Keratinocyte (primary cell): Measurements from ENCODE around the gene HMX3. TPM values are rescaled to one million over a fixed set of nuclear protein-coding genes. Genes with fewer than 3 reads are reported as not detected.

ENCODE experiments used
- DNase-seq: peaks from one replicate; pipeline ENCODE4 v3.0.0-alpha.2; 2011; ENCODE audit warnings: low read depth, missing footprints, low spot score
- FAIRE-seq: peaks from 2 replicates; lab custom pipeline; 2011; peaks lifted over from hg19 to GRCh38; lab: Jason Lieb, UNC
- H2AFZ ChIP-seq: 2 replicates; pipeline ENCODE4 v1.6.0; 2012; ENCODE audit warnings: low read length, control low read depth, inconsistent platforms; ENCODE audit not compliant: control insufficient read depth
- H3K27ac ChIP-seq: 2 replicates; pipeline ENCODE4 v1.5.1; 2011; ENCODE audit warnings: low read length; ENCODE audit not compliant: control insufficient read depth, insufficient read depth
- H3K27me3 ChIP-seq: 3 replicates; pipeline ENCODE4 v1.6.0; 2011; ENCODE audit warnings: low read length; ENCODE audit not compliant: control insufficient read depth, insufficient read depth; ENCODE audit errors: extremely low read depth
- H3K36me3 ChIP-seq, 2 experiments: 2 replicates in 1 of 2; 3 replicates in 1 of 2; pipeline ENCODE4 v1.5.1; 2011; ENCODE audit warnings: low read length in 2 of 2, mild to moderate bottlenecking in 1 of 2; ENCODE audit not compliant: control insufficient read depth in 2 of 2, insufficient read depth in 2 of 2; ENCODE audit errors: extremely low read depth in 1 of 2
- H3K4me1 ChIP-seq: 3 replicates; pipeline ENCODE4 v1.5.1; 2011; ENCODE audit warnings: low read length; ENCODE audit not compliant: control insufficient read depth, insufficient read depth; ENCODE audit errors: extremely low read depth
- H3K4me2 ChIP-seq: 3 replicates; pipeline ENCODE4 v1.6.0; 2011; ENCODE audit warnings: low read depth, low read length; ENCODE audit not compliant: control insufficient read depth, insufficient read depth; ENCODE audit errors: extremely low read depth
- H3K4me3 ChIP-seq, 3 experiments: fragments of 200-600 bp in 1 of 3; sonication (generic) in 1 of 3; 2 replicates in 2 of 3; 3 replicates in 1 of 3; pipeline ENCODE4 v1.5.1; 2011 to 2016; ENCODE audit warnings: low read length in 3 of 3, mild to moderate bottlenecking in 3 of 3, control low read depth in 2 of 3, inconsistent platforms in 1 of 3, low read depth in 1 of 3, mixed read lengths in 1 of 3, mixed run types in 1 of 3, moderate library complexity in 1 of 3; ENCODE audit not compliant: control insufficient read depth in 2 of 3, insufficient read depth in 2 of 3; ENCODE audit errors: extremely low read depth in 1 of 3
- H3K79me2 ChIP-seq: 2 replicates; pipeline ENCODE4 v1.6.0; 2012; ENCODE audit warnings: low read length; ENCODE audit not compliant: control insufficient read depth, insufficient read depth
- H3K9ac ChIP-seq: 3 replicates; pipeline ENCODE4 v1.6.0; 2011; ENCODE audit warnings: low read length; ENCODE audit not compliant: control insufficient read depth, insufficient read depth; ENCODE audit errors: extremely low read depth
- H3K9me1 ChIP-seq: 3 replicates; pipeline ENCODE4 v1.6.0; 2011; ENCODE audit warnings: low read length; ENCODE audit not compliant: control insufficient read depth, insufficient read depth; ENCODE audit errors: extremely low read depth
- H3K9me3 ChIP-seq: 2 replicates; pipeline ENCODE4 v1.5.1; 2012; ENCODE audit warnings: low read depth, low read length; ENCODE audit not compliant: control insufficient read depth
- H4K20me1 ChIP-seq: 3 replicates; pipeline ENCODE4 v1.6.0; 2011; ENCODE audit warnings: low read length; ENCODE audit not compliant: control insufficient read depth, insufficient read depth; ENCODE audit errors: extremely low read depth
- EZH2 ChIP-seq: IDR thresholded peaks from one replicate; pipeline ENCODE4 v1.6.1; 2012; ENCODE audit warnings: inconsistent platforms, mild to moderate bottlenecking, low read length, moderate library complexity
- dilution Hi-C: fragments of 300-500 bp; cut with MboI; formaldehyde crosslinking; loops from one replicate; pipeline ENCODE4 v1.7.0; 2020; ENCODE audit warnings: low sequenced_read_pairs; ENCODE audit not compliant: extremely low pct_ligation_motif_present
- polyA plus RNA-seq, 5 experiments: library from polyadenylated mRNA; depleted of rRNA in 3 of 5; stranded (reverse) in 3 of 5; stranded (forward) in 1 of 5; unstranded in 1 of 5; fragments of >200 nt; gene quantifications; 1 replicate in 1 of 5; 2 replicates in 3 of 5; 3 replicates in 1 of 5; pipeline versions ENCODE4 v1.2.1 to v1.2.3, GENCODE V29; 2011 to 2012; ENCODE audit warnings: missing spikeins in 2 of 5, low read depth in 1 of 5, low replicate concordance in 1 of 5
- TF ChIP-seq, protein P1 (sequence below), 3 experiments: IDR thresholded peaks in 1 of 3; conservative IDR thresholded peaks in 1 of 3; optimal IDR thresholded peaks in 1 of 3; 2 replicates in 2 of 3; 3 replicates in 1 of 3; pipeline versions ENCODE3 to v1.5.1; 2011; ENCODE audit warnings: low read length in 3 of 3, mild to moderate bottlenecking in 3 of 3, moderate library complexity in 2 of 3, control low read depth in 1 of 3, inconsistent platforms in 1 of 3; ENCODE audit not compliant: insufficient read depth in 2 of 3; ENCODE audit errors: extremely low read depth in 1 of 3

Gene HMX3
- polyA plus RNA-seq, 1 donor (not counting 4 experiments of a cell fraction or from before 2014, with no cell fraction given): not detected

DNA sequence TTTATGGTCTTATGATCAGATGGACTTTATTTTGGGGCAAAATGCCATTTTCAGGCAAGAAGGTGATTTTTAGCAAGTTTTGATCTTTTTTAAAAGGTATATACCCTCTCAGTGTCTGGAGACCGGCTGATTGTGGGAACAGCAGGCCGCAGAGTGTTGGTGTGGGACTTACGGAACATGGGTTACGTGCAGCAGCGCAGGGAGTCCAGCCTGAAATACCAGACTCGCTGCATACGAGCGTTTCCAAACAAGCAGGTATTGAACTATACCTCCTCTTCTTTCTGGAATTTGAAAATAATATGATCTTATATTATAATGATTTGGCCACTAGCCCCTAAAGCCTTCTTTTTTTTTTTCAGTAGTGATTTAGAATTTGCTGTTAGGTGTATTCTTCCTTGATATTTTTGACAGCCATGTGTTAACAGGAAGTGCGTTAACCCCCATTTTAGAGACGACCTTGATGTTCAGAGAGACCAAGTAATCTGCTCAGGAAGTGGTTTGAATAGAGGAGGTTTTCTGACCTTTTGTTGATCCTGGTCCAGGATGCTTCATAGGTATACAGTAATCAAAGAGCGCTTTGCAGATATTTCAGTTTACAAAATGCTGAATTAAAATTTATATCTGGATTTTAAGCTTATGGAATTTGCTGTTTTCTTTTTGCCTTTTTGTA is 24.7 kb downstream of the HMX3 start:
- FAIRE-seq: no peak
- H3K4me3 ChIP-seq: no peak overlapping the region
- peaks cover 16% of the 10 kb centered on the region for H4K20me1 ChIP-seq

DNA sequence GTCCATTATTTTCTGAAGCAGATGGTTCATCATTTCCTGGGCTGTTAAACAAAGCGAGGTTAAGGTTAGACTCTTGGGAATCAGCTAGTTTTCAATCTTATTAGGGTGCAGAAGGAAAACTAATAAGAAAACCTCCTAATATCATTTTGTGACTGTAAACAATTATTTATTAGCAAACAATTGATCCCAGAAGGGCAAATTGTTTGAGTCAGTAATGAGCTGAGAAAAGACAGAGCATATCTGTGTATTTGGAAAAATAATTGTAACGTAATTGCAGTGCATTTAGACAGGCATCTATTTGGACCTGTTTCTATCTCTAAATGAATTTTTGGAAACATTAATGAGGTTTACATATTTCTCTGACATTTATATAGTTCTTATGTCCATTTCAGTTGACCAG is 28.5 kb downstream of the HMX3 start:
- H3K9me1 ChIP-seq: no peaks in the 10 kb centered on the region
- H4K20me1 ChIP-seq: peaks cover 8% of the 10 kb centered on the region
- peaks cover 19 to 25% of the 10 kb centered on the region in 2 experiments for H3K36me3 ChIP-seq
- DNase-seq (no peak), FAIRE-seq (no peak)
- no peaks in the 10 kb centered on the region for H3K4me1 ChIP-seq
- no peaks in the 10 kb centered on the region for H3K27me3 ChIP-seq
- no peak overlapping the region for H3K4me3 ChIP-seq
- TF ChIP-seq EZH2: no peak
- TF ChIP-seq, protein P1, sequence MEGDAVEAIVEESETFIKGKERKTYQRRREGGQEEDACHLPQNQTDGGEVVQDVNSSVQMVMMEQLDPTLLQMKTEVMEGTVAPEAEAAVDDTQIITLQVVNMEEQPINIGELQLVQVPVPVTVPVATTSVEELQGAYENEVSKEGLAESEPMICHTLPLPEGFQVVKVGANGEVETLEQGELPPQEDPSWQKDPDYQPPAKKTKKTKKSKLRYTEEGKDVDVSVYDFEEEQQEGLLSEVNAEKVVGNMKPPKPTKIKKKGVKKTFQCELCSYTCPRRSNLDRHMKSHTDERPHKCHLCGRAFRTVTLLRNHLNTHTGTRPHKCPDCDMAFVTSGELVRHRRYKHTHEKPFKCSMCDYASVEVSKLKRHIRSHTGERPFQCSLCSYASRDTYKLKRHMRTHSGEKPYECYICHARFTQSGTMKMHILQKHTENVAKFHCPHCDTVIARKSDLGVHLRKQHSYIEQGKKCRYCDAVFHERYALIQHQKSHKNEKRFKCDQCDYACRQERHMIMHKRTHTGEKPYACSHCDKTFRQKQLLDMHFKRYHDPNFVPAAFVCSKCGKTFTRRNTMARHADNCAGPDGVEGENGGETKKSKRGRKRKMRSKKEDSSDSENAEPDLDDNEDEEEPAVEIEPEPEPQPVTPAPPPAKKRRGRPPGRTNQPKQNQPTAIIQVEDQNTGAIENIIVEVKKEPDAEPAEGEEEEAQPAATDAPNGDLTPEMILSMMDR (optimal IDR thresholded peaks at IDR 0.05 in 1 of 3, IDR thresholded peaks at IDR 0.05 in 1 of 3, conservative IDR thresholded peaks at IDR 0.05 in 1 of 3; ENCODE audit: extremely low read depth in 1 of 3, insufficient read depth in 2 of 3, low read length in 3 of 3): no peak
- H3K9me3 ChIP-seq: no peaks in the 10 kb centered on the region
- H3K9ac ChIP-seq: no peak overlapping the region
- H3K27ac ChIP-seq: no peak overlapping the region
- dilution Hi-C loops: no loop called here
- H2AFZ ChIP-seq: no peak overlapping the region
- no peak overlapping the region for H3K4me2 ChIP-seq
- peaks cover 40% of the 10 kb centered on the region for H3K79me2 ChIP-seq

More for the DNA sequence above, 24.7 kb downstream of the HMX3 start:
- dilution Hi-C loops: no loop called here
- TF ChIP-seq, protein P1 (optimal IDR thresholded peaks at IDR 0.05 in 1 of 3, IDR thresholded peaks at IDR 0.05 in 1 of 3, conservative IDR thresholded peaks at IDR 0.05 in 1 of 3; ENCODE audit: extremely low read depth in 1 of 3, insufficient read depth in 2 of 3, low read length in 3 of 3): no peak
- no peak for TF ChIP-seq EZH2
- DNase-seq: no peak
- Histone ChIP-seq H3K9ac (no peak overlapping the region), H3K27me3 (no peaks in the 10 kb centered on the region), H3K27ac (no peak overlapping the region), H2AFZ (no peak overlapping the region), H3K9me3 (no peaks in the 10 kb centered on the region), H3K4me2 (no peak overlapping the region), H3K4me1 (peaks cover 25% of the 10 kb centered on the region), H3K9me1 (peaks cover 3% of the 10 kb centered on the region), H3K79me2 (peaks cover 73% of the 10 kb centered on the region), H3K36me3 (peaks cover 16 to 38% of the 10 kb centered on the region in 2 experiments)
